HEK293 (cell line): ENCODE results near the gene MRPS6.

Experiments
- CTCF ChIA-PET: fragments of 350-600 bp; formaldehyde crosslinking; extraction: SDS; loops from one replicate; lab custom pipeline; 2021; ENCODE audit warnings: antibody characterized with exemption; lab: Yijun Ruan, JAX
- POLR2A ChIA-PET: fragments of 300-600 bp; formaldehyde crosslinking; extraction: SDS; loops from one replicate; lab custom pipeline; 2020; ENCODE audit warnings: antibody characterized with exemption, inconsistent platforms; lab: Yijun Ruan, JAX
- H3K27ac ChIP-seq: fragments of 200-500 bp; sonication (Bioruptor generic); 2 replicates; pipeline ENCODE4 v1.5.1; 2014; ENCODE audit warnings: low read depth, low read length, control low read depth, inconsistent platforms; ENCODE audit errors: extremely low read depth
- H3K36me3 ChIP-seq, 2 experiments: fragments of 200-500 bp in 1 of 2; sonication (Bioruptor generic) in 1 of 2; 1 replicate in 1 of 2; 2 replicates in 1 of 2; pipeline ENCODE4 v1.5.1; 2014 to 2017; ENCODE audit warnings: inconsistent platforms in 2 of 2, low read length in 2 of 2; ENCODE audit not compliant: control insufficient read depth in 2 of 2, insufficient read depth in 1 of 2
- H3K4me1 ChIP-seq: fragments of 200-500 bp; sonication (Bioruptor generic); 2 replicates; pipeline ENCODE4 v1.5.1; 2014; ENCODE audit warnings: mild to moderate bottlenecking, low read length, inconsistent platforms; ENCODE audit not compliant: control insufficient read depth, insufficient read depth
- H3K4me3 ChIP-seq: 2 replicates; pipeline ENCODE4 v1.5.1; 2011; ENCODE audit warnings: low read depth, mild to moderate bottlenecking, control low read depth, low read length, moderate library complexity
- H3K9me3 ChIP-seq: fragments of 200-500 bp; sonication (Bioruptor generic); 2 replicates; pipeline ENCODE4 v1.5.1; 2014; ENCODE audit warnings: low read depth, low read length, inconsistent platforms; ENCODE audit not compliant: control insufficient read depth, insufficient read depth
- GLI2 ChIP-seq: fragments of 450-650 bp; formaldehyde crosslinking; IDR thresholded peaks from 2 replicates; pipeline ENCODE4; 2017; ENCODE audit warnings: missing biosample characterization, missing genetic modification characterization, low read depth, borderline replicate concordance
- REPIN1 ChIP-seq: fragments of 450-650 bp; formaldehyde crosslinking; IDR thresholded peaks from 2 replicates; pipeline ENCODE4 v1.5.1; 2017; ENCODE audit warnings: missing biosample characterization, missing genetic modification characterization, low read depth
- SP2 ChIP-seq: fragments of 450-650 bp; formaldehyde crosslinking; IDR thresholded peaks from 2 replicates; pipeline ENCODE4 v1.5.1; 2016; ENCODE audit warnings: missing biosample characterization, missing genetic modification characterization
- ZBTB11 ChIP-seq: fragments of 450-650 bp; formaldehyde crosslinking; conservative IDR thresholded peaks from 2 replicates; pipeline ENCODE4 v1.5.1; 2016; ENCODE audit warnings: low read depth, missing biosample characterization, missing genetic modification characterization
- ZNF133 ChIP-seq: fragments of 450-650 bp; formaldehyde crosslinking; IDR thresholded peaks from 2 replicates; pipeline ENCODE4 v1.5.1; 2016; ENCODE audit warnings: missing biosample characterization, missing genetic modification characterization
- ZNF148 ChIP-seq: fragments of 450-650 bp; formaldehyde crosslinking; IDR thresholded peaks from 2 replicates; pipeline ENCODE4 v1.5.0; 2017; ENCODE audit warnings: missing biosample characterization, missing genetic modification characterization, borderline replicate concordance
- ZNF513 ChIP-seq: fragments of 450-650 bp; IDR thresholded peaks from 2 replicates; pipeline ENCODE4 v1.5.1; 2018; ENCODE audit warnings: missing biosample characterization, missing genetic modification characterization
- ZNF639 ChIP-seq: fragments of 450-650 bp; formaldehyde crosslinking; IDR thresholded peaks from 2 replicates; pipeline ENCODE4 v1.5.1; 2016; ENCODE audit warnings: missing biosample characterization, missing genetic modification characterization
- ZNF704 ChIP-seq: fragments of 450-650 bp; formaldehyde crosslinking; IDR thresholded peaks from 2 replicates; pipeline ENCODE4 v1.5.1; 2016; ENCODE audit warnings: missing biosample characterization, missing genetic modification characterization
- ZNF776 ChIP-seq: fragments of 450-650 bp; formaldehyde crosslinking; IDR thresholded peaks from 2 replicates; pipeline ENCODE4 v1.5.0; 2017; ENCODE audit warnings: missing biosample characterization, missing genetic modification characterization, borderline replicate concordance
- ZNF777 ChIP-seq: fragments of 450-650 bp; formaldehyde crosslinking; IDR thresholded peaks from 2 replicates; pipeline ENCODE4 v1.5.1; 2017; ENCODE audit warnings: missing biosample characterization, missing genetic modification characterization, borderline replicate concordance
- ZSCAN18 ChIP-seq: fragments of 450-650 bp; formaldehyde crosslinking; IDR thresholded peaks from 2 replicates; pipeline ENCODE4 v1.5.1; 2016; ENCODE audit warnings: missing biosample characterization, missing genetic modification characterization

Gene MRPS6

GRCh38 chr21:34143685-34144182 is 70.4 kb downstream of the MRPS6 start:
- CTCF ChIA-PET: no interaction called here
- H3K4me1 ChIP-seq: no peaks in the 10 kb centered on the region
- peaks cover 0 to 13% of the 10 kb centered on the region in 2 experiments; a peak in 1 of 3 replicates for H3K36me3 ChIP-seq
- POLR2A ChIA-PET: no interaction called here
- no peaks in the 10 kb centered on the region for H3K9me3 ChIP-seq
- no peak for TF ChIP-seq ZNF639 (tag by site-specific recombination)
- no peak overlapping the region for H3K27ac ChIP-seq
- no peak overlapping the region for H3K4me3 ChIP-seq

- H3K27ac ChIP-seq: no peak overlapping the region
- no peaks in the 10 kb centered on the region for H3K4me1 ChIP-seq
- TF ChIP-seq ZNF513 (no peak), REPIN1 (tag by site-specific recombination) (no peak), SP2 (tag by site-specific recombination) (no peak)
- no peak overlapping the region for H3K4me3 ChIP-seq
- peaks cover 0 to 13% of the 10 kb centered on the region in 2 experiments; a peak in 1 of 3 replicates for H3K36me3 ChIP-seq
- no peaks in the 10 kb centered on the region for H3K9me3 ChIP-seq
- ChIA-PET CTCF (interaction anchor here (0.9 kb wide), 1 partner anchor 10 kb away, joined by 4 read pairs; no protein-coding TSS in a partner anchor), POLR2A (no interaction called here)
These were observed 70.8 kb downstream of the MRPS6 start for GRCh38 chr21:34144224-34144623.

GRCh38 chr21:34147792-34148418 is 74.5 kb downstream of the MRPS6 start:
- ChIA-PET CTCF (no interaction called here), POLR2A (no interaction called here)
- no peaks in the 10 kb centered on the region for H3K9me3 ChIP-seq

More at GRCh38 chr21:34147792-34148418, 74.5 kb downstream of the MRPS6 start:
- TF ChIP-seq GLI2 (tag by site-specific recombination) (no peak), ZNF148 (tag by site-specific recombination) (no peak), ZNF777 (tag by site-specific recombination) (no peak), ZSCAN18 (no peak), ZNF776 (no peak), ZNF133 (no peak), ZBTB11 (tag by site-specific recombination) (no peak), REPIN1 (tag by site-specific recombination) (no peak), ZNF704 (tag by site-specific recombination) (no peak)
- H3K27ac ChIP-seq: no peak overlapping the region
- no peak overlapping the region for H3K4me3 ChIP-seq
- peaks cover 0 to 13% of the 10 kb centered on the region in 2 experiments; a peak in 1 of 3 replicates for H3K36me3 ChIP-seq
- no peaks in the 10 kb centered on the region for H3K4me1 ChIP-seq
